A549 (cell line): Measurements from ENCODE around the gene BOLA2B.

Source experiments
- CHD2 ChIP-seq: fragments of 150-350 bp; IDR thresholded peaks from 2 replicates; pipeline ENCODE4 v1.6.1; 2014; ENCODE audit warnings: low read length; ENCODE audit not compliant: partially characterized antibody
- CTCF ChIP-seq: fragments of >200 bp; sonication (Bioruptor Twin); formaldehyde crosslinking; IDR thresholded peaks from 3 replicates; pipeline ENCODE4 v1.5.1; 2016

GRCh38 chr16:30163538-30163937 is 29.9 kb downstream of the BOLA2B start:
- TF ChIP-seq CTCF (no peak), CHD2 (no peak)
